CD4-positive, alpha-beta T cell treated with Interferon alpha-2 for 1 hour (primary cell): ENCODE data around the gene RPS24.
"Not testable (repeated sequence)": the region's sequence is repeated elsewhere in the genome, so short reads cannot be mapped to it uniquely, and the experiment has no call there.

Experiments used
- DNase-seq, 2 donors: peaks; one replicate each; pipeline ENCODE4 v3.0.0-alpha.2; 2020 to 2022

The RPS24 gene

GRCh38 chr10:78033637-78034470 is at the start of gene RPS24:
Gene RPS24, plus strand, starts transcription at chr10:78033863. Its CDS starts 39 bp downstream, at chr10:78033902.
- DNase-seq = peak; percentile 95 to 97

GRCh38 chr10:77984986-77985385 is 48.7 kb upstream of the RPS24 start:
- no peak for DNase-seq

- DNase-seq = no peak
These were observed 45.9 kb upstream of the RPS24 start for GRCh38 chr10:77987671-77988255.

- DNase-seq = no peak
These were observed 44.5 kb upstream of the RPS24 start for GRCh38 chr10:77989081-77989724.

- DNase-seq = no peak
These were observed 40.0 kb upstream of the RPS24 start for GRCh38 chr10:77993620-77994019.

GRCh38 chr10:77998780-77999179 is 34.9 kb upstream of the RPS24 start:
- not testable (repeated sequence) for DNase-seq

- no peak for DNase-seq
These were observed 33.5 kb upstream of the RPS24 start for GRCh38 chr10:78000206-78000605.

- DNase-seq = no peak
These were observed 32.6 kb upstream of the RPS24 start for GRCh38 chr10:78000956-78001472.

- no peak for DNase-seq
These were observed 30.9 kb upstream of the RPS24 start for GRCh38 chr10:78002541-78003288.

- DNase-seq = no peak
These were observed 29.2 kb upstream of the RPS24 start for GRCh38 chr10:78004215-78005026.

GRCh38 chr10:78007172-78007571 is 26.5 kb upstream of the RPS24 start:
- no peak for DNase-seq

- DNase-seq = no peak
These were observed 24.0 kb upstream of the RPS24 start for GRCh38 chr10:78009662-78010061.

- DNase-seq = no peak
These were observed 23.4 kb upstream of the RPS24 start for GRCh38 chr10:78010278-78010677.

GRCh38 chr10:78011065-78011464 is 22.6 kb upstream of the RPS24 start:
- no peak for DNase-seq

- DNase-seq = no peak
These were observed 20.1 kb upstream of the RPS24 start for GRCh38 chr10:78013564-78013963.

GRCh38 chr10:78015546-78015945 is 18.1 kb upstream of the RPS24 start:
- DNase-seq = no peak

GRCh38 chr10:78017856-78018255 is 15.8 kb upstream of the RPS24 start:
- no peak for DNase-seq

- DNase-seq = no peak
These were observed 14.4 kb upstream of the RPS24 start for GRCh38 chr10:78019264-78019663.

GRCh38 chr10:78021201-78021600 is 12.5 kb upstream of the RPS24 start:
- no peak for DNase-seq

GRCh38 chr10:78023741-78024140 is 9.9 kb upstream of the RPS24 start:
- DNase-seq = no peak

GRCh38 chr10:78025685-78026364 is 7.8 kb upstream of the RPS24 start:
- no peak for DNase-seq
